HG02798 (cell line): ENCODE data around the gene FARP1.

Experiments used
- ATAC-seq: cut with Tn5 transposase; IDR thresholded peaks from one replicate; pipeline ENCODE4 v1.9.1; 2021; ENCODE audit warnings: mild to moderate bottlenecking; ENCODE audit not compliant: unreplicated experiment, poor library complexity

The FARP1 gene

GRCh38 chr13:98500963-98501421 is 358.1 kb downstream of the FARP1 start:
- ATAC-seq: peak; percentile 81

- no peak for ATAC-seq
These were observed 360.5 kb downstream of the FARP1 start for GRCh38 chr13:98503175-98504028.

GRCh38 chr13:98504029-98504351 is 361.1 kb downstream of the FARP1 start:
- no peak for ATAC-seq

- peak; percentile 60 for ATAC-seq
These were observed 361.6 kb downstream of the FARP1 start for GRCh38 chr13:98504371-98504963.
